ENCODE data around the gene RBBP8NL.

The RBBP8NL gene

GRCh38 chr20:62371588-62372041 is 55.7 kb downstream of the RBBP8NL start:
- no peak for DNase-seq

- DNase-seq = no peak
These were observed 56.3 kb downstream of the RBBP8NL start for GRCh38 chr20:62370807-62371587.

GRCh38 chr20:62370115-62370806 is 57.1 kb downstream of the RBBP8NL start:
- peak; percentile 19 for DNase-seq

GRCh38 chr20:62369815-62370114 is 57.6 kb downstream of the RBBP8NL start:
- DNase-seq = no peak

GRCh38 chr20:62368976-62369814 is 58.1 kb downstream of the RBBP8NL start:
- DNase-seq = no peak

GRCh38 chr20:62368392-62368975 is 58.9 kb downstream of the RBBP8NL start:
- DNase-seq = no peak

GRCh38 chr20:62367633-62368391 is 59.5 kb downstream of the RBBP8NL start:
- DNase-seq = peak; percentile 21

- peak; percentile 13 for DNase-seq
These were observed 60.2 kb downstream of the RBBP8NL start, which contains the start of gene LAMA5 for GRCh38 chr20:62367136-62367632. Gene LAMA5 (minus strand): TSS chr20:62367312. CDS start chr20:62367245, 67 bp downstream.

- DNase-seq = no peak
These were observed 60.8 kb downstream of the RBBP8NL start for GRCh38 chr20:62366370-62367135.

GRCh38 chr20:62365814-62366369 is 61.4 kb downstream of the RBBP8NL start:
- DNase-seq = no peak

GRCh38 chr20:62364911-62365736 is 62.2 kb downstream of the RBBP8NL start:
- no peak for DNase-seq

GRCh38 chr20:62363920-62364851 is 63.2 kb downstream of the RBBP8NL start:
- DNase-seq = no peak

- no peak for DNase-seq
These were observed 64.1 kb downstream of the RBBP8NL start for GRCh38 chr20:62362991-62363919.

- no peak for DNase-seq
These were observed 64.8 kb downstream of the RBBP8NL start for GRCh38 chr20:62362590-62362940.

- no peak for DNase-seq
These were observed 65.3 kb downstream of the RBBP8NL start for GRCh38 chr20:62361799-62362589.

GRCh38 chr20:62360854-62361798 is 66.2 kb downstream of the RBBP8NL start:
- no peak for DNase-seq
